Right hindlimb (tissue), 1 donor: ENCODE measurements around the gene EMP1.
"Not testable (repeated sequence)": the region's sequence is repeated elsewhere in the genome, so short reads cannot be mapped to it uniquely, and the experiment has no call there.

Experiments used
- DNase-seq: peaks from one replicate; pipeline ENCODE4 v3.0.0-alpha.2; 2018

EMP1 gene

DNA sequence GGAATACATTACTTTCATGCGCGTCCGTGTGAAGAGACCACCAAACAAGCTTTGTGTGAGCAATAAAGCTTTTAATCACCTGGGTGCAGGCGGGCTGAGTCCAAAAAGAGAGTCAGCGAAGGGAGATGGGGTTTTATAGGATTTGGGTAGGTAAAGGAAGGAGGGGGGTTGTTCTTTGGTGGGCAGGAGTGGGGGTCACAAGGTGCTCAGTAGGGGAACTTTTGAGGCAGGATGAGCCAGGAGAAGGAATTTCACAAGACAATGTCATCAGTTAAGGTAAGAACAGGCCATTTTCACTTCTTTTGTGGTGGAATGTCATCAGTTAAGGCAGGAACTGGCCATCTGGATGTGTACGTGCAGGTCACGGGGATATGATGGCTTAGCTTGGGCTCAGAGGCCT lies 63.1 kb downstream of the EMP1 start:
- not testable (repeated sequence) for DNase-seq

DNA sequence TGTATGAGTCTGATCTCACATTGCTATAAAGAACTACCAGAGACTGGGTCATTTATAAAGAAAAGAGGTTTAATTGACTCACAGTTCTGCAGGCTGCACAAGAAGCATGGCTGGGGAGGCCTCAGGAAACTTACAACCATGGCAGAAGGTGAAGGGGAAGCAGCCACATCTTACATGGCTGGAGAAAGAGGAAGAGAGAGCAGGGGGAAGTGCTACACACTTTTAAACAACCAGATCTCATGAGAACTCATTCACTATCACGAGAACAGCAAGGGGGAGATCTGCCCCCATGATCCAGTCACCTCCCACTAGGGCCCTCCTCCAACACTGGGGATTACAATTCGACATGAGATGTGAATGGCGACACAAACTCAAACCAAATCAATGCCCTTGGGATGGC lies 71.3 kb downstream of the EMP1 start:
- not testable (repeated sequence) for DNase-seq

DNA sequence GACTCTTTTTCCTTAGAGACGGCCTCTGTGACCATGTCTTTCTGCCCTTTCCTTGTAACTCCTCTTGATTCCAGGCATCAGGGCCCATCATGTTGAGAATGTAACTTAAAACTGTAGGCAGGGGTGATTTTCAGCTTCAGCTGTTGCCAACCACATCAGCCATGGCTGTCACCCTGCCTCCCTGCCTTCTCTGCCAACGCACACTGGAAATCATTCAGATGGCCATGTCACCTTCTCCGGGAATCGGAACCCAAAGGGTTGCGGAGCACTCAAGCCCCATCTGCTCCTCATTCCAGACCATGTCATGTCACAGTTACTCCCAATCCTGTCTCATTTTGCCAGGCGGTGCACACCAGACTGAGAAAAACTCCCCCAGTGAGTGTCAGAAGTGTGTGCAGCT lies 72.1 kb downstream of the EMP1 start:
- no peak for DNase-seq
